ENCODE measurements around the gene IL6R. TPM values are rescaled to one million over a fixed set of nuclear protein-coding genes. Genes with fewer than 3 reads are reported as not detected.

Gene IL6R
- total and polyA plus RNA-seq, 8 donors: 4.5 to 65.3 (median 5.7) TPM

DNA sequence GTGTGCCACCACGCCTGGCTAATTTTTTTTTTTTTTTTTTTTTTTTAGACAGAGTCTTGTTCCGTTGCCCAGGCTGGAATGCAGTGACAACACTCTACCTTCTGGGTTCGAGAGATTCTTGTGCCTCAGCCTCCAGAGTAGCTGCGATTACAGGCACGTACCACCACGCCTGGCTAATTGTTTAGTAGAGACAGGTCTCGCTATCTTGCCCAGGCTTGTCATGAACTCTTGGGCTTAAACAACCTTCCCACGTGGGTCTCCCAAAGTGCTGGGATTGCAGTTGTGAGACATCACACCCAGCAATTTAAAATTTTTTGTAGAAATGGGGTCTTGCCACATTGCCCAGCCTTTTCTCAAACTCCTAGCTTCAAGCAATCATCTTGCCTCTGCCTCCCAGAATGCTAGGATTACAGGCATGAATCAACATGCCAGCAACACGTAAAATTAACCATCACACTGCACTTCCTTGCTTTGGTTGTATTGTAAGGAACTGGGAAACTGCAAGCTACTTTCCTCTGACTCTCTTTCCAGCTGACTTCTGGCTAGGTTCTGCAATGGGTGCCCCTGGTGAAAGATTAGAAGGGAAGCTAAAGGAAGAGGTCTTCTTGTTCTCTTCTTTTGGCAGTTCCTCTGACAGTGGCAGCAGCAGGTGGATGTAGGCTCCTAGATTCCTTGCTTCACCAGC lies 13.9 kb upstream of the IL6R start:
- H3K27me3 ChIP-seq: no peaks in the 10 kb centered on the region
- no peaks in the 10 kb centered on the region for H3K9me3 ChIP-seq
- ATAC-seq (no peak), DNase-seq (no peak)
- no peak overlapping the region for H3K27ac ChIP-seq
- peaks cover under 1 to 7% of the 10 kb centered on the region in 2 donors for H3K4me1 ChIP-seq
- TF ChIP-seq, protein P1, sequence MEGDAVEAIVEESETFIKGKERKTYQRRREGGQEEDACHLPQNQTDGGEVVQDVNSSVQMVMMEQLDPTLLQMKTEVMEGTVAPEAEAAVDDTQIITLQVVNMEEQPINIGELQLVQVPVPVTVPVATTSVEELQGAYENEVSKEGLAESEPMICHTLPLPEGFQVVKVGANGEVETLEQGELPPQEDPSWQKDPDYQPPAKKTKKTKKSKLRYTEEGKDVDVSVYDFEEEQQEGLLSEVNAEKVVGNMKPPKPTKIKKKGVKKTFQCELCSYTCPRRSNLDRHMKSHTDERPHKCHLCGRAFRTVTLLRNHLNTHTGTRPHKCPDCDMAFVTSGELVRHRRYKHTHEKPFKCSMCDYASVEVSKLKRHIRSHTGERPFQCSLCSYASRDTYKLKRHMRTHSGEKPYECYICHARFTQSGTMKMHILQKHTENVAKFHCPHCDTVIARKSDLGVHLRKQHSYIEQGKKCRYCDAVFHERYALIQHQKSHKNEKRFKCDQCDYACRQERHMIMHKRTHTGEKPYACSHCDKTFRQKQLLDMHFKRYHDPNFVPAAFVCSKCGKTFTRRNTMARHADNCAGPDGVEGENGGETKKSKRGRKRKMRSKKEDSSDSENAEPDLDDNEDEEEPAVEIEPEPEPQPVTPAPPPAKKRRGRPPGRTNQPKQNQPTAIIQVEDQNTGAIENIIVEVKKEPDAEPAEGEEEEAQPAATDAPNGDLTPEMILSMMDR (IDR thresholded peaks at IDR 0.05): no peak
- H3K4me3 ChIP-seq: no peak overlapping the region
- intact Hi-C loops (cut with DNase I): no loop called here
- no peaks in the 10 kb centered on the region for H3K36me3 ChIP-seq

DNA sequence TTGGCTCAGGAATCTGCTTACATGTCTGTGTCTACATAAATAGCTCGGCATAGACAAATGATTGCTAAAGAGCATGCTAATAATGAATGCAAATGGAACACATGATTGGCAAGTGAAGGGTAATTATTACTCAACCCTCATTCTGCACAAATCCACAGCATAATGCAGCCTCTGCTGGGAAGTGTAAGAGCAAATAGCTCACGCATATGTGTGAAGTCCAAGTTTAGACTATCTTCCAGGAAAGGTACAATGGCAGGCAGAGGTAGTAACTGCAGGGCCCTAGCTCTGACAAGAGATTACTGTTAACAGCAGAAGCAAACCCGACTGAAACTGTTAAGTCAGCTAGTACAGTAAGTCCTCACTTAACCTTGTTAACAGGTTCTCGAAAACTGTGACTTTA lies 7.0 kb upstream of the IL6R start:
- no peaks in the 10 kb centered on the region for H3K27me3 ChIP-seq
- intact Hi-C loops (cut with DNase I): no loop called here
- peaks cover 0 to 38% of the 10 kb centered on the region in 2 donors for H3K4me1 ChIP-seq
- DNase-seq: no peak
- H3K27ac ChIP-seq: no peak overlapping the region
- H3K9me3 ChIP-seq: no peaks in the 10 kb centered on the region
- no peak overlapping the region for H3K4me3 ChIP-seq
- no peak for ATAC-seq
- no peaks in the 10 kb centered on the region for H3K36me3 ChIP-seq
- TF ChIP-seq, protein P1 (IDR thresholded peaks at IDR 0.05): no peak

DNA sequence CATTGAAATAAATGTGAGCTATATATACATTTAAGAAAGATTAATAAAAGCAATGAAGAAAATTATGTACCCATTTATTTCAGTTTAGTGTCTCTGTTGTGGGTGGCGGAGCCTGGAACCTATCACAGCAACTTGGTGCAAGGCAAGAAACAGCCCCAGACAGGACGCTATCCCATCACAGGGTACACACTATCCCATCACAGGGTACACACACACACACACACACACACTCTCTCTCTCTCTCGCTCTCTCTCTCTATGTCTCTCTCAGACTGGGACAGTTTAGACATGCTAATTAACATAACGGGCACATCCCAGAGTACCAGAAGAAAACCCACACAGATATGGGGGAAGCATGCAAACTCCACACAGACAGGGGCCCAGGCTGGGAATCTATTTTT lies 6.5 kb upstream of the IL6R start:
- intact Hi-C loops (cut with DNase I): no loop called here
- DNase-seq: no peak
- ATAC-seq: no peak
- Histone ChIP-seq H3K9me3 (no peaks in the 10 kb centered on the region), H3K27ac (no peak overlapping the region), H3K27me3 (no peaks in the 10 kb centered on the region), H3K4me3 (no peak overlapping the region), H3K4me1 (peaks cover 0 to 43% of the 10 kb centered on the region in 2 donors), H3K36me3 (no peaks in the 10 kb centered on the region)
- TF ChIP-seq, protein P1 (IDR thresholded peaks at IDR 0.05): no peak

DNA sequence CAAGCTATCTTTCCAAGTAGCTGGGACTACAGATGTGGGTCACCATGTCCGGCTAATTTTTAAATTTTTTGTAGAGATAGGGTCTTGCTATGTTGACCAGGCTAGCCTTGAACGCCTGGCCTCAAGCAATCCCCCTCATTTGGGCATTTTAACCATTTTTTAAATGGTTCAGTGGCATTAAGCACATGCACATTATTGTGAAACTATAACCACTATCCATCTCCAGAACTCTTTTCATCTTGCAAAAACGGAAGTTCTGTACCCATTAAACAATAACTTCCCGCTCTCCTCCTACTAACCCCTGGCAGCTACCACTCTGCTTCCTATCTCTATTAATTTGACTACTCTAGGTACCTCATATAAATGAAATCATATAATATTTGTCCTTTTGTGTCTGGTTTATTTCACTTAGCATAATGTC lies 4.8 kb upstream of the IL6R start:
- Histone ChIP-seq H3K36me3 (no peaks in the 10 kb centered on the region), H3K27me3 (no peaks in the 10 kb centered on the region), H3K27ac (peak overlapping the region in 1 of 2 donors; percentile 64), H3K4me1 (peaks cover 0 to 58% of the 10 kb centered on the region in 2 donors), H3K9me3 (no peaks in the 10 kb centered on the region), H3K4me3 (no peak overlapping the region)
- intact Hi-C loops (cut with DNase I): no loop called here
- DNase-seq: no peak
- TF ChIP-seq, protein P1 (IDR thresholded peaks at IDR 0.05): no peak
- ATAC-seq: no peak

DNA sequence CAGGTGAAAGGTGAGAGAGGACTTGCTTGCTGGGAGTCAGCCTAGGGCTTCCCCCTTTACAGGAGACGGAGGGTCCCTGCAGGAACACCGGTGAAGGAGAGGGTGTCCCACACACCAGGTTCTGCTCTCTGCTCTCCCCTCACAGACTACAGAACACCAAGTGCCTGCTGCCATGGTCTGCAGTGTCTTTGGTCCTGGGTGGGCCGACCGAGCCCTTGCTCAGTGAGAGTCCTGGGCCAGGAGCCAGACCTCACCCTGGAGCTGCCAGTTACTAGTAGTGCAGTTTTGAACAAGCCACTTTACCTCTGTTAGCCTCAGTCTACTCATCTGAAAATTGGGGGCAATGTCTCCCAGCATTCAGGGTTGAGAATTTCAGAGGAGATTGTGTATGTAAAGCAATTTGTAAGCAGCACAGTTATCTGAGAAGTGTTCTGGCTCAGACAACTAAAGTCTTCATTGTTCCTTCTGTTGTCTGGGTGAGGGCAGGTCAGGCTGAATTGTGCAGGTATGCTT lies 2.7 kb upstream of the IL6R start:
- DNase-seq: no peak
- intact Hi-C loops (cut with DNase I): no loop called here
- Histone ChIP-seq H3K4me3 (no peak overlapping the region), H3K36me3 (no peaks in the 10 kb centered on the region), H3K4me1 (peaks cover 8 to 70% of the 10 kb centered on the region in 2 donors), H3K27ac (peak overlapping the region in 1 of 2 donors; percentile 99), H3K27me3 (no peaks in the 10 kb centered on the region), H3K9me3 (no peaks in the 10 kb centered on the region)
- ATAC-seq: no peak
- TF ChIP-seq, protein P1 (IDR thresholded peaks at IDR 0.05): no peak

All from left lung (tissue), 10 donors.